MM.1S (cell line): ENCODE data around the gene KCNG2.
"Not testable (repeated sequence)": the region's sequence is repeated elsewhere in the genome, so short reads cannot be mapped to it uniquely, and the experiment has no call there.

Experiments
- DNase-seq: peaks from one replicate; pipeline ENCODE4 v3.0.0-alpha.2; 2015
- H2AFZ ChIP-seq: fragments of 300-600 bp; sonication (generic); 2 replicates; pipeline ENCODE4 v1.6.0; 2016; ENCODE audit warnings: antibody characterized with exemption, low read length
- H3F3A ChIP-seq: fragments of 300-600 bp; sonication (generic); 2 replicates; pipeline ENCODE4 v1.6.1; 2016; ENCODE audit warnings: mild to moderate bottlenecking, antibody characterized with exemption, low read length, moderate library complexity, mixed read lengths; ENCODE audit not compliant: insufficient read depth
- H3K27ac ChIP-seq: fragments of 300-600 bp; sonication (generic); 2 replicates; pipeline ENCODE4 v1.5.1; 2016; ENCODE audit warnings: mild to moderate bottlenecking, low read length
- H3K27me3 ChIP-seq: fragments of 300-600 bp; sonication (generic); replicated peaks from 2 replicates; pipeline ENCODE4 v1.6.0; 2016; ENCODE audit warnings: low read length; ENCODE audit not compliant: insufficient read depth
- H3K36me3 ChIP-seq: fragments of 300-600 bp; sonication (generic); replicated peaks from 2 replicates; pipeline ENCODE4 v1.6.1; 2016; ENCODE audit warnings: mild to moderate bottlenecking, low read length, mixed read lengths; ENCODE audit not compliant: insufficient read depth
- H3K4me1 ChIP-seq: fragments of 300-600 bp; sonication (generic); 2 replicates; pipeline ENCODE4 v1.6.1; 2016; ENCODE audit warnings: low read length, mixed read lengths
- H3K4me2 ChIP-seq: fragments of 300-600 bp; sonication (generic); 2 replicates; pipeline ENCODE4 v1.6.0; 2016; ENCODE audit warnings: low read depth, low read length
- H3K4me3 ChIP-seq: fragments of 300-600 bp; sonication (generic); 2 replicates; pipeline ENCODE4 v1.5.1; 2016; ENCODE audit warnings: low read length, mixed read lengths
- H3K79me2 ChIP-seq: fragments of 300-600 bp; sonication (generic); 2 replicates; pipeline ENCODE4 v1.6.1; 2016; ENCODE audit warnings: mixed run types, low read length, mixed read lengths
- H3K9ac ChIP-seq: fragments of 300-600 bp; sonication (generic); 2 replicates; pipeline ENCODE4 v1.6.1; 2016; ENCODE audit warnings: low read length, mixed read lengths
- H3K9me2 ChIP-seq: fragments of 300-600 bp; sonication (generic); replicated peaks from 2 replicates; pipeline ENCODE4 v1.6.1; 2016; ENCODE audit warnings: mild to moderate bottlenecking, low read length, mixed read lengths; ENCODE audit not compliant: insufficient read depth
- H3K9me3 ChIP-seq: fragments of 300-600 bp; sonication (generic); replicated peaks from 2 replicates; pipeline ENCODE4 v1.6.1; 2016; ENCODE audit warnings: mild to moderate bottlenecking, low read length, mixed read lengths; ENCODE audit not compliant: insufficient read depth
- H4K20me1 ChIP-seq: fragments of 300-600 bp; sonication (generic); 2 replicates; pipeline ENCODE4 v1.6.1; 2016; ENCODE audit warnings: mild to moderate bottlenecking, low read length, moderate library complexity, mixed read lengths; ENCODE audit not compliant: insufficient read depth
- EZH2 ChIP-seq: fragments of 300-600 bp; sonication (generic); optimal IDR thresholded peaks from 2 replicates; pipeline ENCODE3; 2017; ENCODE audit warnings: low read depth, mild to moderate bottlenecking, antibody characterized with exemption, low read length, mixed read lengths
- EZH2phosphoT487 ChIP-seq: fragments of 300-600 bp; sonication (generic); IDR thresholded peaks from 2 replicates; pipeline ENCODE4 v1.6.1; 2018; ENCODE audit warnings: antibody characterized with exemption, low read length
- TF ChIP-seq, protein P1 (sequence below): fragments of 300-600 bp; sonication (generic); IDR thresholded peaks from 2 replicates; pipeline ENCODE4 v1.5.1; 2016; ENCODE audit warnings: antibody characterized with exemption, low read length, mixed read lengths

The KCNG2 gene

DNA sequence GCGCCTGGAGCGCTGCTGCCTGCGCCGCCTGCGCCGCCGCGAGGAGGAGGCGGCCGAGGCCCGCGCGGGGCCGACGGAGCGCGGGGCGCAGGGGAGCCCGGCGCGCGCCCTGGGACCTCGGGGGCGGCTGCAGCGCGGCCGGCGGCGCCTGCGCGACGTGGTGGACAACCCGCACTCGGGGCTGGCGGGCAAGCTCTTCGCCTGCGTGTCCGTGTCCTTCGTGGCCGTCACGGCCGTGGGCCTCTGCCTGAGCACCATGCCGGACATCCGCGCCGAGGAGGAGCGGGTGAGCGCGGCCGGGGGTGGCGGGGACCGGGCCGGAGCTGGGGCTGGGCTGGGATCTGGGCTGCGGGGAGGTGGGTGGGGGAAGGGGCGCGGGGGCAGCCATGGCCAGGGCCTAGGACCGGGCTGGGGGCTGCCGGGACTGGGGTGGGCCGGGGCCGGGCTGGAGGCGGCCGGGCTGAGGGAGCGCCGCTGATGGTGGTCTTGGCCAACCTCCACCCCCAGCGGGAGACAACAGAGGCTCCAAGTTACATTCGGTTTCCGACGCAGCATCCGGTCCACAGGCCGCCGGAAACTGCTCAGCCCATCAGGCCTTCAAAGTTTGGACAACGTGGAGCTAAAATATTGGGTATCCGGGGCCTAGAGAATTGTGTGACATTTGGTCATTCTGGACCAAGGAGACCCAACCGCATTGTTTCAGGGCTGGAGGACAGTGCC lies 66.4 kb downstream of the KCNG2 start:
- no peaks in the 10 kb centered on the region for H3K79me2 ChIP-seq
- H3K9ac ChIP-seq, result no peak overlapping the region
- no peak overlapping the region for H3K4me2 ChIP-seq
- H3K4me1 ChIP-seq, result no peaks in the 10 kb centered on the region
- no peak overlapping the region for H3K27ac ChIP-seq
- H3K9me2 ChIP-seq, result no peaks in the 10 kb centered on the region
- TF ChIP-seq EZH2phosphoT487 (no peak), EZH2 (no peak)
- TF ChIP-seq, protein P1, sequence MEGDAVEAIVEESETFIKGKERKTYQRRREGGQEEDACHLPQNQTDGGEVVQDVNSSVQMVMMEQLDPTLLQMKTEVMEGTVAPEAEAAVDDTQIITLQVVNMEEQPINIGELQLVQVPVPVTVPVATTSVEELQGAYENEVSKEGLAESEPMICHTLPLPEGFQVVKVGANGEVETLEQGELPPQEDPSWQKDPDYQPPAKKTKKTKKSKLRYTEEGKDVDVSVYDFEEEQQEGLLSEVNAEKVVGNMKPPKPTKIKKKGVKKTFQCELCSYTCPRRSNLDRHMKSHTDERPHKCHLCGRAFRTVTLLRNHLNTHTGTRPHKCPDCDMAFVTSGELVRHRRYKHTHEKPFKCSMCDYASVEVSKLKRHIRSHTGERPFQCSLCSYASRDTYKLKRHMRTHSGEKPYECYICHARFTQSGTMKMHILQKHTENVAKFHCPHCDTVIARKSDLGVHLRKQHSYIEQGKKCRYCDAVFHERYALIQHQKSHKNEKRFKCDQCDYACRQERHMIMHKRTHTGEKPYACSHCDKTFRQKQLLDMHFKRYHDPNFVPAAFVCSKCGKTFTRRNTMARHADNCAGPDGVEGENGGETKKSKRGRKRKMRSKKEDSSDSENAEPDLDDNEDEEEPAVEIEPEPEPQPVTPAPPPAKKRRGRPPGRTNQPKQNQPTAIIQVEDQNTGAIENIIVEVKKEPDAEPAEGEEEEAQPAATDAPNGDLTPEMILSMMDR, result no peak
- H3K9me3 ChIP-seq, result no peaks in the 10 kb centered on the region
- no peaks in the 10 kb centered on the region; the same call in 1 of the 2 replicates for H3K27me3 ChIP-seq
- no peaks in the 10 kb centered on the region for H3K36me3 ChIP-seq
- H3F3A ChIP-seq, result no peaks in the 10 kb centered on the region
- DNase-seq, result no peak
- H3K4me3 ChIP-seq, result no peak overlapping the region
- H4K20me1 ChIP-seq, result no peaks in the 10 kb centered on the region
- no peak overlapping the region for H2AFZ ChIP-seq

DNA sequence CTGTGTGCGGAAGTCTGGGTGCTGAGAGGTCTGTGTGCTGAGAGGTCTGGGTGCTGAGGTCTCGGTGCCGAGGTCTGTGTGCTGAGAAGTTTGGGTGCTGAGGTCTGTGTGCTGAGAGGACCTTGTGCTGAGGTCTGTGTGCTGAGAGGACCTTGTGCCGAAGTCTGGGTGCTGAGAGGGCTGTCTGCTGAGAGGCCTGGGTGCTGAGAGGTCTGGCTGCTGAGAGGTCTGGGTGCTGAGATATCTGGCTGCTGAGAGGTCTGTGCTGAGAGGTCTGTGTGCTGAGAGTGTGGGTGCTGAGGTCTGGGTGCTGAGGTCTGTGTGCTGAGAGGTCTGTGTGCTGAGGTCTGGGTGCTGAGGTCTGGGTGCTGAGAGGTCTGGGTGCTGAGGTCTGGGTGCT lies 67.2 kb downstream of the KCNG2 start:
- not testable (repeated sequence) for H3K9me3 ChIP-seq, DNase-seq, H3K79me2 ChIP-seq, H4K20me1 ChIP-seq, H3K36me3 ChIP-seq, H3F3A ChIP-seq, H3K9ac ChIP-seq, H3K27ac ChIP-seq, H3K4me2 ChIP-seq, H3K4me1 ChIP-seq, H3K9me2 ChIP-seq, H3K4me3 ChIP-seq, H2AFZ ChIP-seq, H3K27me3 ChIP-seq

DNA sequence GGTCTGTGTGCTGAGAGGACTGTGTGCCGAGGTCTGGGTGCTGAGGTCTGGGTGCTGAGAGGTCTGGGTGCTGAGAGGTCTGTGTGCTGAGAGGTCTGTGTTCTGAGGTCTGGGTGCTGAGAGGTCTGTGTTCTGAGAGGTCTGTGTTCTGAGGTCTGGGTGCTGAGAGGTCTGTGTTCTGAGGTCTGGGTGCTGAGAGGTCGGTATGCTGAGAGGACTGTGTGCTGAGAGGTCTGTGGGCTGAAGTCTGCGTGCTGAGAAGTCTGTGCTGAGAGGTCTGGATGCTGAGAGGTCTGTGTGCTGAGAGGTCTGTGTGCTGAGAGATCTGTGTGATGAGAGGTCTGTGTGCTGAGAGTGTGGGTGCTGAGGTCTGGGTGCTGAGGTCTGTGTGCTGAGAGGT lies 68.2 kb downstream of the KCNG2 start:
- not testable (repeated sequence) for H3K27me3 ChIP-seq, H3K4me3 ChIP-seq, H4K20me1 ChIP-seq, DNase-seq, H3K9me2 ChIP-seq, H3K9ac ChIP-seq, H2AFZ ChIP-seq, H3K4me1 ChIP-seq, H3K36me3 ChIP-seq, H3F3A ChIP-seq, H3K9me3 ChIP-seq, H3K4me2 ChIP-seq, H3K79me2 ChIP-seq, H3K27ac ChIP-seq

DNA sequence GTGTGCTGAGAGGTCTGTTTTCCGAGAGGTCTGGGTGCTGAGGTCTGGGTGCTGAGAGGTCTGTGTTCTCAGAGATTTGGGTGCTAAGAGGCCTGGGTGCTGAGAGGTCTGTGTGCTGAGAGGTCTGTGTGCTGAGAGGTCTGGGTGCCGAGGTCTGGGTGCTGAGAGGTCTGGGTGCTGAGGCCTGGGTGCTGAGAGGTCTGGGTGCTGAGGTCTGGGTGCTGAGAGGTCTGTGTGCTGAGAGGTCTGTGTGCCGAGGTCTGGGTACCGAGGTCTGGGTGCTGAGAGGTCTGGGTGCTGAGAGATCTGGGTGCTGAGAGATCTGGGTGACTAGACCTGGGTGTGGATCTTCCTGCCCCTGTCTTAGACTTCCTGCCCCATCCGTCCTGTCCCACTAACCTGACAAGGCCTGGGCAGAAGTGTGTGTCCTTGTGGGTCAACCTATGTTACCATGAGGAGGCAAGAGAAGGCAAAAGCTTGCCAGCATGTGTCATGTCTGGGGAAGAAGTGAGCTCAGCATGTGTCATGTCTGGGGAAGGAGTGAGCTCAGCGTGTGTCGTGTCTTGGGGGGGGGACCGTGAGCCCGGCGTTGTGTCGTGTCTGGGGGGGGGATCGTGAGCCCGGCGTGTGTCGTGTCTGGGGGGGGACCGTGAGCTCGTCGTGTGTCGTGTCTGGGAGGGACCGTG lies 69.3 kb downstream of the KCNG2 start:
- Histone ChIP-seq H3K9me3 (no peaks in the 10 kb centered on the region), H4K20me1 (no peaks in the 10 kb centered on the region), H3K4me3 (no peak overlapping the region), H3K79me2 (no peaks in the 10 kb centered on the region), H3K4me2 (no peak overlapping the region), H2AFZ (no peak overlapping the region), H3K9ac (no peak overlapping the region), H3K27ac (no peak overlapping the region), H3K36me3 (no peaks in the 10 kb centered on the region), H3K4me1 (no peaks in the 10 kb centered on the region), H3K9me2 (no peaks in the 10 kb centered on the region), H3F3A (no peaks in the 10 kb centered on the region), H3K27me3 (no peaks in the 10 kb centered on the region)
- TF ChIP-seq EZH2 (no peak), EZH2phosphoT487 (no peak)
- TF ChIP-seq, protein P1, result no peak
- DNase-seq, result no peak
